ENCODE results near the gene PPIP5K2.

Gene PPIP5K2

GRCh38 chr5:103255691-103256090, 135.6 kb downstream of the PPIP5K2 start:
- DNase-seq: no peak

- DNase-seq: no peak
These were observed 136.1 kb downstream of the PPIP5K2 start for GRCh38 chr5:103256178-103256577.

GRCh38 chr5:103258368-103258956, 138.4 kb downstream of the PPIP5K2 start, which contains the start of gene MACIR:
Gene MACIR, plus strand, starts transcription at chr5:103258763. Its CDS starts 17,157 bp downstream, at chr5:103275920.
- peak; percentile 95 for DNase-seq

GRCh38 chr5:103258957-103259704, 139.0 kb downstream of the PPIP5K2 start:
- peak; percentile 61 for DNase-seq

- peak; percentile 58 for DNase-seq
These were observed 139.7 kb downstream of the PPIP5K2 start for GRCh38 chr5:103259705-103260355.

- no peak for DNase-seq
These were observed 140.8 kb downstream of the PPIP5K2 start for GRCh38 chr5:103260951-103261350.

Data from NCI-H345 (cell line).